ENCODE data around the gene UBE2L3.
"Not testable (repeated sequence)": the region's sequence is repeated elsewhere in the genome, so short reads cannot be mapped to it uniquely, and the experiment has no call there.

The UBE2L3 gene

DNA sequence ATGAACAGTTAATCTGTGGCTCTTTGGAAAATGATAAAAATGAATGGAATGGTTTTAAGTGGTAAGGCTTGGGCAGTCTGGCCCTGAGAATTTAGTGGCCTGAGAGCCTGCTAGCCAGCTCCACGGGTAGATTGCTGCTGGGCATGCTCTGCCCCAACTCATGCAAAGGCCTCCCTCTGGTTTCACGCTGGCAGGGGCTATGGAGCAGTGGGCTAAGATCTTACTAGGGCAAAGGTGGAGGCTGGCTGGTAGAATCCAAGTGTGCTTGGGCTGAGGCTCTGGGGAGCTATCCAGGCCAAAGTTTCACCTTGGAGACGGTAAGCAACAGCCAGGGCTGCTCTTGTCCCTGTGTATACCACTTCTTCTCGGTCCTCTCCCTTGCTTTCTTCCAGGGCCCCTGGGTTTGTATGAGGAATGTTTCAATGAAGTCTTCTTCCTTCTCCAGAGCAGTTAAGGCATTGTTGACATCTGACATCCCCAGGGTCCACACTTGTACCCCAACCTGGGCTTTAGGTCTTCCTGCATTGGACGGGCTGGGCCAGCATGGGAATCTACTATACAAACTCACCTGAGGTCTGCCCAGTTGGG, 27.4 kb downstream of the UBE2L3 start:
- no peak overlapping the region for H3K4me3 ChIP-seq (ENCODE audit: low read length)
- no peaks in the 10 kb centered on the region for H3K27me3 ChIP-seq (ENCODE audit: control insufficient read depth, insufficient read depth, low read length)
- no peaks in the 10 kb centered on the region for H3K9me3 ChIP-seq (ENCODE audit: control insufficient read depth, low read length)
- H3K9ac ChIP-seq (ENCODE audit: low read length): no peak overlapping the region
- peaks cover 14% of the 10 kb centered on the region for H3K36me3 ChIP-seq (ENCODE audit: control insufficient read depth, insufficient read depth, low read length)
- H3K4me1 ChIP-seq (ENCODE audit: control insufficient read depth, insufficient read depth, low read length): peaks cover 6% of the 10 kb centered on the region

DNA sequence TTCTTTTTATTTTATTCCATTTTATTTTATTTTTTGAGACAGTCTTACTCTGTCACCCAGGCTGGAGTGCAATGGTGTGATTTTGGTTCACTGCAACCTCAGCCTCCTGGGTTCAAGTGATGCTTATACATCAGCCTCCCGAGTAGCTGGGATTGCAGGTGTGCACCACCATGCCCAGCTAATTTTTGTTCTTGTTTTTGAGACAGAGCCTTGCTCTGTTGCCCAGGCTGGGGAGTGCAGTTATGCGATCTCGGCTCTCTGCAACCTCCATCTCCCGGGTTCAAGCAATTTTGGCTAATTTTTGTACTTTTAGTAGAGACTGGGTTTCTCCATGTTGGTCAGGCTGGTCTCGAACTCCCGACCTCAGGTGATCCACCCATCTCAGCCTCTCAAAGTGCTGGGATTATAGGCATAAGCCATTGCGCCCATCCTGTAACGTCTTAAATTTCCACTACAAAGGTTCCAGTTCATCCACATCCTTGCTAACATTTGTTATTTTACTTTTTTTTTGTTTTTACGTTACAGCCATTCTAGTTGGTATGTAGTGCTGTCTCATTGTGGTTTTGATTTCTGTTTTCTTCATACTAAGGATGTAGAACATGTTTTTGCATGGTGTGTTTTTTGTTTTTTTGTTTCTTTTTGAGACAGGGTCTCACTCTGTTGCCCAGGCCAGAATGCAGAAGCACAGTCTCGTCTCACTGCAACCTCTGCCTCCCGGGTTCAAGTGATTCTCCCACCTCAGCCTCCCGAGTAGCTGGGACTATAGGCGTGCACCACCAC, 29.0 kb downstream of the UBE2L3 start:
- H3K4me3 ChIP-seq (ENCODE audit: low read length); H3K9me3 ChIP-seq (ENCODE audit: control insufficient read depth, low read length); H3K27me3 ChIP-seq (ENCODE audit: control insufficient read depth, insufficient read depth, low read length); H3K4me1 ChIP-seq (ENCODE audit: control insufficient read depth, insufficient read depth, low read length); H3K9ac ChIP-seq (ENCODE audit: low read length): not testable (repeated sequence)
- peaks cover 14% of the 10 kb centered on the region for H3K36me3 ChIP-seq (ENCODE audit: control insufficient read depth, insufficient read depth, low read length)

DNA sequence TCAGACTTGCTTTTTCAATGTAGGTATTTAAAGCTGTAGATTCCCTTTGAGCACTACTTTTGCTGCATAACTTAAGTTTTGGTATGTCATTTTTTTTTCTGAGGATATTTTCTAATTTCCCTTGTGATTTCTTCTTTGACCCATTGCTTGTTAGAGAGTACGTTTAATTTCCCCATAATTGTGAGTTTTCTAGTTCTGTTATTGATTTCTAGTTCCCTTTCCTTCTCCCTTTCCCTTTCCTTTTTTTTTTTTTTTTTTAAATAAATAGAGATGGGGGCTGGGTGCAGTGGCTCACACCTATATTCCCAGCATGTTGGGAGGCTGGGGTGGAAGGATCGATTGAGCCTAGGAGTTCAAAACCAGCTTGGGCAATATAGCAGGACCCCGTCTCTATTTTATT, 30.8 kb downstream of the UBE2L3 start:
- H3K27me3 ChIP-seq (ENCODE audit: control insufficient read depth, insufficient read depth, low read length): no peaks in the 10 kb centered on the region
- H3K4me1 ChIP-seq (ENCODE audit: control insufficient read depth, insufficient read depth, low read length): no peaks in the 10 kb centered on the region
- H3K9me3 ChIP-seq (ENCODE audit: control insufficient read depth, low read length): no peaks in the 10 kb centered on the region
- no peak overlapping the region for H3K4me3 ChIP-seq (ENCODE audit: low read length)
- peaks cover 10% of the 10 kb centered on the region for H3K36me3 ChIP-seq (ENCODE audit: control insufficient read depth, insufficient read depth, low read length)
- no peak overlapping the region for H3K9ac ChIP-seq (ENCODE audit: low read length)

DNA sequence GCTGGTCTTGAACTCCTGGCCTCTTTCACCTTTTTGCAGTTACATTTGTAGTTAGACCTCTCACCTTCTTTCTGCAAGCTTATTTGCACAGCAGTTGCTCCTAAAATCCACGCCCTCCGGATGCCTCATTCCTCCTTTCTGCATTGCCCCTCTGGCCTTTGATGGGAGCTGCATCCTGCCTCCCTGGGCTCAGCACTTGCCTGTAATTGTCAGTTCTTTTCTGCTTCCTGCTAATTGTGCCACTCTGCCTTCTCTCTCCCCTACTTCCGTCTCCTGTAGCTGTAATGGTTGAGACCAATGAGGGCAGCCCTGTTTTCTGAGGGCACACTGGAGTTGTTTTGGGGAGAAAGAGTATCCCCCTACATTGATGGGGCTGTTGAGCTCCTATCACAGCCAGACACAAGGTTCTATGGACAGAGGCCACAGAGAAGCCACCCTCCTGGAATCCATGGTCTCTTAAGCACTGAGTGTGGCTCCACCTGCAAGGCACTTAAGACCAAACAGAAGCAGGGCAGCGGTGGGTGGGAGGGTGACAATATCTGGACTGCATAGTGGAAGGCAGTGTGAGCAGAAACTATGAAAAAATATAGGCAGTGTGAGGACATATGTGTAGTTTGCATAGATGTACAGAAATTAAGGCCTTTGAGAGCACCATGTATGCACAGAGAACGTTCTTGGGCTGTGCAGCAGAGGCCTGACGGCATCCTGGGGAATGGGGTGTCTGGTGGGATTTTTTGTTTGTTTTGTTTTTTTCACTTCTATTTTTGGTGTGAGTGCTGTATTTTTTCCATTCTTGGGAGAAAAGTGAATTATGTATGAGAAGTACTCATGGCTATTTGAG, 31.8 kb downstream of the UBE2L3 start:
- peaks cover under 1% of the 10 kb centered on the region for H3K36me3 ChIP-seq (ENCODE audit: control insufficient read depth, insufficient read depth, low read length)
- H3K9ac ChIP-seq (ENCODE audit: low read length): no peak overlapping the region
- no peaks in the 10 kb centered on the region for H3K4me1 ChIP-seq (ENCODE audit: control insufficient read depth, insufficient read depth, low read length)
- no peak overlapping the region for H3K4me3 ChIP-seq (ENCODE audit: low read length)
- H3K9me3 ChIP-seq (ENCODE audit: control insufficient read depth, low read length): no peaks in the 10 kb centered on the region
- H3K27me3 ChIP-seq (ENCODE audit: control insufficient read depth, insufficient read depth, low read length): no peaks in the 10 kb centered on the region

DNA sequence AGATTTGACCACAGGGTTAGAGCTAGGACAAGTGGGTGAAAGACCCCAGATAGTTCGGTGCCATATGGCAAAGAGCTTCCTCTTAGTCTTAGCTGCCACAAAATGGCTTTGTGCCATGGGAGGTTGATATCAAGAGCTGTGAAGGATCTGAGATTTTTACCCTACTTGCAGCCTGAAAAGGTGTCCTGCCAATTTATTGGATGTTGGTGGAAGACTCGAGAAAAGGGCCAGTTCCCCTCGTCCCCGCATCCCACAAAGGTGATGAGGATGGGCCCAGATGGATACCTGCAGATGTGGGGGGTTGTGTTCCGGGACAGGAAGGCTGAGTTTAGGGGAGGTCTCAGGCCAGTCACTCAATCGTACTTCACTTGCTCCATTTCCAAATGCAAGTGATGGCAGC, 35.1 kb downstream of the UBE2L3 start:
- Histone ChIP-seq H3K9ac (ENCODE audit: low read length) (no peak overlapping the region), H3K4me1 (ENCODE audit: control insufficient read depth, insufficient read depth, low read length) (no peaks in the 10 kb centered on the region), H3K36me3 (ENCODE audit: control insufficient read depth, insufficient read depth, low read length) (peaks cover 3% of the 10 kb centered on the region)

DNA sequence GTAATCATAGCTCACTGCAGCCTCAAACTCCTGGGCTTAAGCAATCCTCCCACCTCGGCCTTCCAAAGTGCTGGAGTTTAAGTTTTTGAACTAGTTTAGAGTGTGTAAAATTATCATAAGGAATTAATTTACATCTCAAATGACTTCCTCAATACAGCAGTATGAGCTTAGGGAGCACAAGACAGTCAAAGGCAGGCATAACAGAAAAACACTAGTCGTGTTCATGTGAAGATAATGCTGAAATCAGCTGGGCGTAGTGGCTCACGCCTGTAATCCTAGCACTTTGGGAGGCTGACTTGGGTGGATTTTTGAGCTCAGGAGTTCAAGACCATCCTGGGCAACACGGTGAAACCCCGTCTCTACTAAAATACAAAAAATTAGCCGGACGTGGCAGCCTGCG, 36.5 kb downstream of the UBE2L3 start:
- Histone ChIP-seq H3K36me3 (ENCODE audit: control insufficient read depth, insufficient read depth, low read length) (peaks cover 3% of the 10 kb centered on the region), H3K9me3 (ENCODE audit: control insufficient read depth, low read length) (no peaks in the 10 kb centered on the region), H3K9ac (ENCODE audit: low read length) (no peak overlapping the region), H3K4me3 (ENCODE audit: low read length) (no peak overlapping the region), H3K27me3 (ENCODE audit: control insufficient read depth, insufficient read depth, low read length) (no peaks in the 10 kb centered on the region), H3K4me1 (ENCODE audit: control insufficient read depth, insufficient read depth, low read length) (no peaks in the 10 kb centered on the region)

More for the DNA sequence above, 35.1 kb downstream of the UBE2L3 start:
- Histone ChIP-seq H3K9me3 (ENCODE audit: control insufficient read depth, low read length) (no peaks in the 10 kb centered on the region), H3K4me3 (ENCODE audit: low read length) (no peak overlapping the region), H3K27me3 (ENCODE audit: control insufficient read depth, insufficient read depth, low read length) (no peaks in the 10 kb centered on the region)

DNA sequence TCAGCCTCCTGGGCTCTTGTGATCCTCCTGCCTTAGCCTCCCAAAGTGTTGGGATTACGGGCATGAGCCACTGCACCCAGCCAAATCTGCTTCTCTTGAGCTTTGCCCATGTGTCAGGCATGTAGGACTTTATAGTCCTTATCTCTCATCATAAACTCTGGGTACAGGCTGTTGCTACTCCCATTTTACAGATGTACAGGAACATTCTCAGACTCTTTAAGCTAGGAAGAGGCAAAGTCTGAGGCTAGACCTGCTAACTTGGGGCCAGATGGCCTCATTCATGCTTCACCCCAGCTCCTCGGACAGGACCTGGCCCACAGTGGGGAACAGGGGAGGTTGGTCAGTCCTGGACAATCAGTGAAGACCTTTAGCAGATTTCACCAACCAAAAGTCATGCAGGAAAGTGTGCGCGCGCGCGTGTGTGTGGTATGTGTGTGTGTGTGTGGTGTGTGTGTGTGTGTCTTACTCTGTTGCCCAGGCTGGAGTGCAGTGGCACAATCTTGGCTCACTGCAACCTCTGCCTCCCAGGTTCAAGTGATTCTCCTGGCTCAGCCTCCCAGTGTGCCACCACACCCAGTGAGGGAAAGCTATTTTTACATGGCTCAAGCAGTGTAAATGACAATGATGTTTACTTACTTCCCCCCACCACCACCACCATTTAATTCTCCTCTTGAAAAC, 38.5 kb downstream of the UBE2L3 start:
- H3K9ac ChIP-seq (ENCODE audit: low read length): no peak overlapping the region

DNA sequence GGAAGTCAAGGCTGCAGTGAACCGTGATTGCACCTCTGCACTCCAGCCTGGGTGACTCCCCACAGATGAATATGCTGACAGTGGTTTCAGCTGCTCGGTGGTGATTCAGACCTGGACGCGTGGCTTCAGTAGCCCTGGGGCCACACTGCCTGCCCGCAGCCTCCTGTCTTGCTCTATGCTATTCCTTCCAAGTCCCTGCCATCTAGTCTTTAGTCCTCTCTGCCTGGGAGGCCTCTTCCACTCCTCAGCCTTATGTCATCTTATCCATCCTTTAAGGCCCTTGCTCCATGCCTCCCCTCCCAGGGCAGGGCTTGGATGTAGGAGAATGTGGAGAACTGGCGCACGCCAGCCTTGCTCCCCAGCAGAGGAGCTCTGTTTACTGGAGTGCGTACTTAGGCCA, 39.3 kb downstream of the UBE2L3 start:
- H3K9ac ChIP-seq (ENCODE audit: low read length): no peak overlapping the region
- H3K4me1 ChIP-seq (ENCODE audit: control insufficient read depth, insufficient read depth, low read length): no peaks in the 10 kb centered on the region
- no peak overlapping the region for H3K4me3 ChIP-seq (ENCODE audit: low read length)
- no peaks in the 10 kb centered on the region for H3K27me3 ChIP-seq (ENCODE audit: control insufficient read depth, insufficient read depth, low read length)
- peaks cover 3% of the 10 kb centered on the region for H3K36me3 ChIP-seq (ENCODE audit: control insufficient read depth, insufficient read depth, low read length)
- H3K9me3 ChIP-seq (ENCODE audit: control insufficient read depth, low read length): no peaks in the 10 kb centered on the region

More for the DNA sequence above, 38.5 kb downstream of the UBE2L3 start:
- Histone ChIP-seq H3K4me1 (ENCODE audit: control insufficient read depth, insufficient read depth, low read length) (no peaks in the 10 kb centered on the region), H3K9me3 (ENCODE audit: control insufficient read depth, low read length) (no peaks in the 10 kb centered on the region), H3K27me3 (ENCODE audit: control insufficient read depth, insufficient read depth, low read length) (no peaks in the 10 kb centered on the region), H3K36me3 (ENCODE audit: control insufficient read depth, insufficient read depth, low read length) (peaks cover 3% of the 10 kb centered on the region), H3K4me3 (ENCODE audit: low read length) (no peak overlapping the region)

DNA sequence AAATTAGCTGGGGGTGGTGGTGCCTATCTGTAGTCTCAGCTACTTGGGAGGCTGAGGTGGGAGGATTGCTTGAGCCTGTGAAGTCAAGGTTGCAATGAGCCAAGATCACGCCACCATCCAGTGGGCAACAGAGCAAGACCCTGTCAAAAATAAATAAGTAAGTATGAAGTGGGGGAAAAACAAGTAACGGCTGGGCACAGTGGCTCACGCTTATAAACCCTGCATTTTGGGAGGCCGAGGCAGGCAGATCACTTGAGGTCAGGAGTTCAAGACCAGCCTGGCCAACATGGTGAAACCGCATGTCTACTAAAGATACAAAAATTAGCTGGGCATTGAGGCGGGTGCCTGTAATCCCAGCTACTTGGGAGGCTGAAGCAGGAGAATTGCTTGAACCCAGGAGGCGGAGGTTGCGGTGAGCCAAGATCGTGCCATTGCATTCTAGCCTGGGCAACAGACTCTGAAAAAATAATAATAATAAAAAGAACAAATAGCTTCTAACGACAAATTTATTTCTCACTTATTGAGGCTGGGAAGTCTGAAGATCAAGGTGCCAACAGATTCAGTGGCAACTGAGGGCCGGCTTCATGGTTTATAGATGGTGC, 42.1 kb downstream of the UBE2L3 start:
- H3K36me3 ChIP-seq (ENCODE audit: control insufficient read depth, insufficient read depth, low read length); H3K27me3 ChIP-seq (ENCODE audit: control insufficient read depth, insufficient read depth, low read length); H3K4me1 ChIP-seq (ENCODE audit: control insufficient read depth, insufficient read depth, low read length); H3K9me3 ChIP-seq (ENCODE audit: control insufficient read depth, low read length); H3K4me3 ChIP-seq (ENCODE audit: low read length); H3K9ac ChIP-seq (ENCODE audit: low read length): not testable (repeated sequence)

DNA sequence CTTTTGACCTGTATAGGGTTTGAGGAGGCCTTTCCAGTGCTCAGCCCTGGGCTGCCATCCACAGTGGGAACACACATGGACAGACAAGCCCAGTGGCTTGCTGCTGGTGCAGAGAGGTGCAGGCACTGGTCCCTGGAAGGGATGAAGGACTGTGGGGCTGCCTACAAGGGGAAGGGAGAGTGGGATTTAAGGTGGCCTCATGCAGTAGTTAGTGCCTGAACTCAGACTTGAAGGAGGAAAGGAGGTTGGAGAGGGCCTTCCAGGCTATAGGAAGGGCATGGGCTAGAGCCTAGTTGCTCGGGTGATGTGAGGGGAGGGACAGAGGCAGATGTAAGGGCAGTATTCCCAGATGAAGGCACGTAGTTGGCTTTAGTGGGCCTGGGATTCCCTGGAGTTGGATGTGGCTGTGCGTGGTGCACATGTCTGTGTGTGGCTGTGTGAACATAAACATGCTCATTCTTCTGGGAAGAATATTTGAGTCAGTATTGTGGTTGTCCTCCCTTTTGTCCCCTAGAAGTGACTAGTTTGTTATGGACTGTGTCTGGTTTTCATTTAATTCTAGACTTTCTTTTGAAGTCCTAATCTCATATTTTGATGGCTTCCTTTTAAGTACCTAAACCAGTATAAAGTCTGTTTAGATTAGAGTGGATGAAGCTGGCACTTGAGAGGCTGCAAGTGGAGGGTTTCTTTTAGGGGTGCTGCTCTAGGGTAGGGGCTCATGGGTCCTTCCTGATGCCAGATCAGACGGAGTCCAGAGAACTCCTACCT, 43.9 kb downstream of the UBE2L3 start:
- Histone ChIP-seq H3K4me3 (ENCODE audit: low read length) (no peak overlapping the region), H3K36me3 (ENCODE audit: control insufficient read depth, insufficient read depth, low read length) (peaks cover 4% of the 10 kb centered on the region), H3K9me3 (ENCODE audit: control insufficient read depth, low read length) (no peaks in the 10 kb centered on the region)

DNA sequence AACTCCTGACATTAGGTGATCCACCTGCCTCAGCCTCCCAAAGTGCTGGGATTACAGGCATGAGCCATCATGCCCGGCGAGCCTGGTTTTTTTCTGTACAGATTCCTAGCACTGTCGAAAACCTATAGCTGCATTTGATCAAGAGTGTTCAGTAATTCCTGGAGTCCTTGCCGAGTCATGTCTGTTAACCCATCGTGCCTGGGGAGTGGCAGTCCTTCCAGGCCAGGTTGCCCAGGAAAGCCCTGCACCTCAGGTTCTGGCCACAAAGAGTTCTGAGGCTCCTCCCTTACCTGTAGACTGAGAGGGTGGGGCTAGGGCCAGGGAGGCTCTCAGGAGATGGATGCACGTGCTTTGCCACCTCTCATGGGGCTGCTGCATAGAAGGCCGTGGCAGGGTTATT, 45.3 kb downstream of the UBE2L3 start:
- Histone ChIP-seq H3K9me3 (ENCODE audit: control insufficient read depth, low read length) (no peaks in the 10 kb centered on the region), H3K27me3 (ENCODE audit: control insufficient read depth, insufficient read depth, low read length) (no peaks in the 10 kb centered on the region), H3K4me1 (ENCODE audit: control insufficient read depth, insufficient read depth, low read length) (peaks cover 8% of the 10 kb centered on the region), H3K36me3 (ENCODE audit: control insufficient read depth, insufficient read depth, low read length) (peaks cover 4% of the 10 kb centered on the region), H3K9ac (ENCODE audit: low read length) (no peak overlapping the region), H3K4me3 (ENCODE audit: low read length) (no peak overlapping the region)

More for the DNA sequence above, 43.9 kb downstream of the UBE2L3 start:
- H3K4me1 ChIP-seq (ENCODE audit: control insufficient read depth, insufficient read depth, low read length): peaks cover 8% of the 10 kb centered on the region
- H3K27me3 ChIP-seq (ENCODE audit: control insufficient read depth, insufficient read depth, low read length): no peaks in the 10 kb centered on the region
- H3K9ac ChIP-seq (ENCODE audit: low read length): no peak overlapping the region
